GM18511 (cell line): ENCODE results near the gene UBE2J1.

Experiments
- ATAC-seq: cut with Tn5 transposase; IDR thresholded peaks from one replicate; pipeline ENCODE4 v1.9.1; 2021; ENCODE audit warnings: mild to moderate bottlenecking, moderate library complexity; ENCODE audit not compliant: unreplicated experiment

UBE2J1 gene

DNA sequence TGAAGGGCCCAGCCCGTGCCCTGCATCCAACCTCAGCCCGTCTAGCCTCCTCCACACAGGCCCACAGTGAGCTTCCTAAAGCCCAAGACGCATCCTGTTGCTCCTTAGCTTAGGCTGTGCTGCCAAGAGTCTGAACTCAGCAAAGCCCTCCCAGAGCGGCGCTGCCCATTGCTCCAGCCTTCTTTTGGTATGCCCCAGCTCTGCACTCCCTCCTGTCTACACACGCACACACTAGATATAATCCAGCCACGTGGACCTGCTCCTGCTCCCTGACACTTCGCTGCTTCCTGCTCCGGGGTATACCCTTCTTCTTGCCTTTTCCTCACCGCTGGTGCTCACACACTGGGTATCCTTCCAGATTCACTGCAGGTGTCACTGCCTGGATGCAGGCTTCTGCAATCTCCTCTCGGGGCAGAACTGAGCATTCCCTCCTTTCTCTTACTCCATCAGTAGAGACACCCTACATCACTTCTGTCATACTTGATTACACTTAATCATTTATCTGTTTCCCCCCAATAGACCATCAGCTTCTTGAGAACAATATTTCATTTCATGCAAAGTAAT, 61.2 kb downstream of the UBE2J1 start:
- ATAC-seq = no peak

DNA sequence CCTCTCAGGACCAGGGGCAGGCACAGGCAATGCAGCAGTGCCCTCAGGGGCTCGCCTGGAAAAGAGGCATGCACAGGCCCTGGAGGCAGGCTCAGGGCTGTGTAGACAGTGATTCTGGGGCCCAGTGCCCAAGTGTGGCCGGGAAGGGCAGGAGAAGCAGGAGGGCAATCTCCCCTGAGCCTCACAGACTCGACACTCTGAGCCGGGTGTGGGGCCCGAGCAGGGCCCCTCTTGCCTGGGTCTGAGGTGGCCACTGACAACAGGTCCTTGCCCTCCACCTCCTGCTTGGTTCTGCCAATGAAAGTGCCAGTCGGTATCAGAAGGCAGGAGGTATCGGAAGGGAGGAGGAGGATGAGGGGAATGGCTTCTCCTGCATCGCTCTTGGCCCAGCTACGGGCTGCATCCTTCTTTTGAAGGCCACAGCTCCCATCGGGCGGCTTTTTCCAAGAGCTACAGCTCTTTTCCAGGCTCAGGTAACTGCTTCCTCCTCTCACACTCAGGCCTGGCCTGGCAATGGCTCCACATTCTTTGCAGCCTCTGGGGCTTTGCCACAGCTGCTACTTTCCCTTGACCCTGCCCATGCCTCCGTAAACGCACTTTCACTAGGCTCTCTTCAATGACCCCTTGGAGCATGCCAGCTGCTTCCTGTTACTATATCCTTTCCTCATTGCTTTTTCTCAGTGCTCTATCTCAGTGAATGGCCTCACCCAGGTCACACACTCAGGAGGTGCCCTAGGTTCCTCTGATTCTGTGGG, 61.9 kb downstream of the UBE2J1 start:
- no peak for ATAC-seq

DNA sequence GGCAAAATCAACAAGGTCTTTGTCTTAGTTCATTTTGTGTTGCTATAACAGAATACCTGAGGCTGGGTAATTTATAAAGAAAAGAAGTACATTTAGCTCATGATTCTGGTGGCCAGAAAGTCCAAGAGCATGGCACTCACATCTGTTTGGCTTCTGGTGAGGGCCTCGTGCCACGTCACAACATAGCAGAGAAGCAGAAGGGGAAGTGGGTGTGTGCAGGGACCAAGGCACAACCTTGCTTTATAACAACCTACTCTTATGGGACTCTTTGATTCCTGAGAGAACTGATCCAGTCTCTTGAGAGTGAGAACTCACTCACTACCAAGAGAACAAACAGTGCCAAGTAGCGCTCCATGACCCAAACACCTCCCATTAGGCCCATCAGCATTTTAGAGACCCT, 62.8 kb downstream of the UBE2J1 start:
- no peak for ATAC-seq

- ATAC-seq = no peak
Measured at GRCh38 chr6:89287351-89288028, 65.0 kb downstream of the UBE2J1 start.

- ATAC-seq = no peak
Measured at GRCh38 chr6:89286516-89286915, 66.0 kb downstream of the UBE2J1 start.

DNA sequence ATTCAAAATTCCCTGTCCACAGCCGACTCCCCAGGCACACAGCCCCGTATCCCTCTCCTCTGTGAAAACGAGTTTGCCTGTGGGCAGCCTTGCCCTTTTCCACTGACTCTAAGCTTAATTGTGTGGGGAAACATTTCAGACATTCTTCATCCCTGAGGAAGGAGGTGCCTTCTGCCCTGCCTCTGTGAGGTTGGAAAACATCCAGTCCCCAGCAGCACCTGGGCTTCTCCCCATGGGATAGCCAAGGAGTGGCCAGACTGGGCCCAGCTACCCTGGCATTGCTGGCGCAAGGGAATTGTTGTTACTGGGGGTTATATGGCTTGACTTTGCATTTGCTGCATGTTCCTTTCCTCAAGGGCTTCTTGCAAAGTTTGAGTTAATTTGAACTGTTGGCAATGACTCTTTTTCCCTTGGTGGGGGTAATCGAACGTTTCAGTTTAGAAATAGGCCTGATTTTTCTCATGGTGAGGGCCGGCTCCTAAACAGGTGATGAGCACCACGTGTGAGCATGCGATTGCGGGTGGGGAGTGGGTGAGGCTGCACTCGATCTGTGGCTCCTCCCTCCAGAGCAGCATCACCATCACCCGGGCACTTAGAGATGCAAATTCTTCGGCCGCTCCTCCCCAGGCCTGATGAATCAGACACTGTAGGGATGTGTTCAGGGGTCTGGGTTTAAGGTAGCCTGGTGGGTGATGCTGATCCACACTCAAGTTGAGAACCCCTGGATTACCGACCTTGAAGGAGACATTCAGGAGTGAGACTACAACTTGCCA, 67.4 kb downstream of the UBE2J1 start:
- no peak for ATAC-seq

DNA sequence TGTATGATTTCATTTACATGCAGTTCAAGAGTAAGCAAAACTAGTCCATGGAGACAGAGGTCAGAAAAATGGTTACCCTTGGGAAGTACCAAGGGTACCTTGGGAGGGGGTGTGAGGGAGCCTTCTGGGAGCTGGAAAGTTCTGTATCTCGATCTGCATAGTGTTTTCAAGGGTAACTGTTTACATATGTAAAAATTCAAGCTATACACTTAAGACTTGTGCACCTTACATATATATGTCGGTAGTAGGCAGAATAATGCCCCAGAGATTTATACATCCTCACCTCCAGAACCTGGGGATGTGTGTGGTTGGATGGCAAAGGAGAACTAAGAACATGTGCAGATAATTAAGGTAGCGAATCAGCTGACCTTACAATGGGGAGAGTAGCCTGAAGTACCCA, 68.4 kb downstream of the UBE2J1 start:
- no peak for ATAC-seq

DNA sequence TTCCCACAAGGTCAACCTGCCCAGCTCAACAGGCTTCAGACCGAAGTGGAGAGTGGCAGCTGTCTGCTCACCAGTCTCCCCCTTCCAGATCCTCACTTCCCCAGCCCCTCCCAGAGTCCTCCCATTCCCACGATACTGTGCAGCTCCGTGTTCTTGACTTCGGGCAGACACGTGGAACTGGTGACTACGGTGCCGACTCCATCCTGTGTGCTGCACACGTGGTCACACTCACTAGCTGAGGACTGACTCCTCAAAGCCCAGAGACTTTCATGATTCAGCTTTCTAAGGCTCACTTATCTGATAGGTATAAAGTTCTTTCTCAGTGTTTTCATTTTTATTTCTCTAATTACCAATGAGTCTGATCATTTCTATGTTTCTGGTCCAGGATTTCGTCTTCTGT, 69.8 kb downstream of the UBE2J1 start:
- no peak for ATAC-seq

- peak; percentile 100 for ATAC-seq
Measured at GRCh38 chr6:89281779-89282246, 70.7 kb downstream of the UBE2J1 start.

DNA sequence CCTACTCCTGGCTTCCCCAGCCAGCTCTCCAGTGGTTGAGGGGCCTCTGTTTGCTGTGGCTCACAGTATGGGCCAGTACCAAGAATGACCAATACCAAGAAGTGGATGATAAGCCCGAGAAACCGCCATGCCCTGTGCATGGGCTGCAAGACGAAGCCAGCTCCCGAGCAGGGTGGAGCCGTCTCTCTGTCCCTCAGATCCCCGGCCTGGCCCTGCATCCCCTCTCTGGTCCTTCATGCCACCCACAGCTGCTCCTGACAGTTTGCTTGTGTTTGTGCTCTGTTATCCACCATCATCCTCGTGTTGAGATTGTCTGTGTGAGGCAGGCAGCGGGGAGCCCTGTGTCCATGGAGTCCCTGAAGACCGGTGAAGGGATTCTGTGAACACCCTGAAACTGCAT, 73.6 kb downstream of the UBE2J1 start:
- no peak for ATAC-seq
